ENCODE data around the gene OR6B2.

OR6B2 gene

DNA sequence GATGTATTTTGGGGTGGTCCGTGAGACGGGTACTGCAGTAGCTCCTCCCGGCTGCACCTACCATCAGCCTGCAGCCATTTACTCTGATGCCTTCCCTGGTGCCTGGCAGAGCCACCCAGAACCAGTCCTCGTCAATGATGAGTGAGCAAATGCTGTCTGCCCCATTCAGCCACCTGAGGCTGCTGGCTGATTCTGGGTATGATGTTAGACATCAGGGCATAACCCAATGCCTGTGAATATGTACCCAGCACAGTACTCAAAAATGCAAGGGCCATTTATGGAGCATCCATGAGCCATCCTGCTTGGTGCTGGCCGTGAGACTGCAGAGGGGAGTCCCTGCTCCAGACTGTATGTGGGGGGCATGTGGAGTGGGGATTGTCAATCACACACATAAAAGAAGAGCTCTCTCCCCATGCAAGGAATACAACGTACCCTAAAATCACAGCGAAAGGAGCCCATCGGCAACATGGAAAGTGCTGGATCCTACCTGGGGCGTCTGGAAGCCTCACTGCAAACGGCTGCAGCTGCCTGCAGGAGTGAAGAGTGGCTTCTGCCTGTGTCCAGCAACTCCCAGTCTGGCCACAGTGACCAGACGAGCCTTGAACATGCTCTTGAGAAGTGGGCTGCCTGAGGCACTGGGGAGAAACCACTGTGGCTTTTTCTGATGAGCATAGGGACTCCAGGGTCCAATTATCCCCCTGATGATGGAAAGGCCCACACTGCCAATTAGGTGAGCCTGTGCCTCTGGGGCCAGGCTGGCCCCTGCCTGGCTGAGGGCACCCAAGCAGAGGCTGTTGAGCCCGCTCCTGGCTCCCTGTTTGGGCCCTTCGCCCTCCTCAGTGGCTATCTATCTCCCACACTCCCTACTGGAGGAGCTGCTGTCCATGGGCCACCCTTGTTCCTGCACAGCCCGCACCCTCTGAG, 2.4 kb upstream of the OR6B2 start:
- CTCF ChIA-PET, result no interaction called here
- TF ChIP-seq NFRKB (IDR thresholded peaks at IDR 0.05) (no peak), L3MBTL2 (conservative IDR thresholded peaks at IDR 0.05) (no peak), FOXM1 (IDR thresholded peaks at IDR 0.05; ENCODE audit: borderline replicate concordance) (no peak), ELF4 (IDR thresholded peaks at IDR 0.05) (no peak), SP1 (IDR thresholded peaks at IDR 0.05) (no peak), BHLHE40 (IDR thresholded peaks at IDR 0.05; ENCODE audit: borderline replicate concordance) (no peak), CTBP1 (IDR thresholded peaks at IDR 0.05; ENCODE audit: borderline replicate concordance) (no peak), LEF1 (IDR thresholded peaks at IDR 0.05; ENCODE audit: borderline replicate concordance) (no peak), ZNF384 (IDR thresholded peaks at IDR 0.05) (no peak), ARNT (IDR thresholded peaks at IDR 0.05) (no peak), HDGF (IDR thresholded peaks at IDR 0.05; ENCODE audit: borderline replicate concordance) (no peak), FOXK2 (IDR thresholded peaks at IDR 0.05) (no peak), FOXA1 (IDR thresholded peaks at IDR 0.05) (no peak)
- TF ChIP-seq, protein P1, sequence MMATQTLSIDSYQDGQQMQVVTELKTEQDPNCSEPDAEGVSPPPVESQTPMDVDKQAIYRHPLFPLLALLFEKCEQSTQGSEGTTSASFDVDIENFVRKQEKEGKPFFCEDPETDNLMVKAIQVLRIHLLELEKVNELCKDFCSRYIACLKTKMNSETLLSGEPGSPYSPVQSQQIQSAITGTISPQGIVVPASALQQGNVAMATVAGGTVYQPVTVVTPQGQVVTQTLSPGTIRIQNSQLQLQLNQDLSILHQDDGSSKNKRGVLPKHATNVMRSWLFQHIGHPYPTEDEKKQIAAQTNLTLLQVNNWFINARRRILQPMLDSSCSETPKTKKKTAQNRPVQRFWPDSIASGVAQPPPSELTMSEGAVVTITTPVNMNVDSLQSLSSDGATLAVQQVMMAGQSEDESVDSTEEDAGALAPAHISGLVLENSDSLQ (IDR thresholded peaks at IDR 0.05), result no peak

DNA sequence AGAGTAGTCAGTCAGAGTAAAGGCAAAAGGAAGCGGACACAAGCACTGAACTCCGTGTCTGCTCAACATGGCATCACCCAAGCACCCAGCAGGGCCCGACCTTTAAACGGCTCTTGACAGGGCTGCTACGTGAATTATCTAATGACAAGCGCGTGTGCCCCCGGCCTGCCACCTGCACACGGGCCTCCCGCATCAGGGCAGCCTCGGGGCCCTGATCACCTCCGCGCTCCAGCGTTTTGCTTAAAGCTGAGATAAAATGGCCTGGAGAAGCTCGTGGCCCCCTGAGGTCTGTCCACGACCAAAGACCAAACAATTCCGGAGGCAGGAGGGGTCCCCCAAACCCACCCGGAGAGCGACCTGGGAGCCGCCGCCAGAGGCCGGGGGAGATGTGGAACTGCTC, 5.5 kb downstream of the OR6B2 start:
- TF ChIP-seq FOXM1 (IDR thresholded peaks at IDR 0.05; ENCODE audit: borderline replicate concordance) (no peak), CTBP1 (IDR thresholded peaks at IDR 0.05; ENCODE audit: borderline replicate concordance) (no peak), ZNF384 (IDR thresholded peaks at IDR 0.05) (no peak)
- POLR2A ChIA-PET, result interaction anchor here (0.9 to 1.4 kb wide), 5 partner anchors 9 to 40 kb away, joined by 3 to 4 read pairs (median 3); no protein-coding TSS in a partner anchor
- peak; percentile 28 for DNase-seq (ENCODE audit: extremely low spot score)
- CTCF ChIA-PET, result interaction anchor here (1.1 kb wide), 1 partner anchor 37 kb away, joined by 3 read pairs; no protein-coding TSS in a partner anchor

More for the DNA sequence above, 2.4 kb upstream of the OR6B2 start:
- POLR2A ChIA-PET, result no interaction called here
- no peak for DNase-seq (ENCODE audit: extremely low spot score)

DNA sequence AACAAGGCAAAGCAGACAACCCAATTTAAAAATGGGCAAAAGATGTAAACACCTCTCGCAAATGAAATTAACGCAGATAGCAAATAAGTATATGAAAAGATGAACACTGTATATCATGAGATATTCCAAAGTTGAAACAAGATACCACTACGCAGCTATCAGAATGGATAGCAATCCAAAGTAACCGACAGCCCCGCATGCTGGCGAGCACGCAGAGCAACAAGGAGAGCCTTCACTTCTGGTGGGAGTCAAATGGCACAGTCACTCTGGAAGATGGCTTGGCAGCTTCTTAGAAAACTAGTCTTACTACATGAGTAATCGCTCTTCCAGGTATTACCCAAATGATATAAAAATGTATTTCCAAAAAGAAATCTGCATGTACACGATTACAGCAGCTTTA, 6.4 kb downstream of the OR6B2 start:
- TF ChIP-seq TARDBP (IDR thresholded peaks at IDR 0.05), result no peak
- no peak for TF ChIP-seq BHLHE40 (IDR thresholded peaks at IDR 0.05; ENCODE audit: borderline replicate concordance)
- TF ChIP-seq NFRKB (IDR thresholded peaks at IDR 0.05), result no peak
- TF ChIP-seq L3MBTL2 (conservative IDR thresholded peaks at IDR 0.05), result no peak
- TF ChIP-seq FOXM1 (IDR thresholded peaks at IDR 0.05; ENCODE audit: borderline replicate concordance), result no peak
- no peak for TF ChIP-seq SP1 (IDR thresholded peaks at IDR 0.05)
- no peak for TF ChIP-seq CTBP1 (IDR thresholded peaks at IDR 0.05; ENCODE audit: borderline replicate concordance)
- no peak for TF ChIP-seq ELF4 (IDR thresholded peaks at IDR 0.05)
- TF ChIP-seq, protein P1 (IDR thresholded peaks at IDR 0.05), result no peak
- no peak for TF ChIP-seq ZNF384 (IDR thresholded peaks at IDR 0.05)
- CTCF ChIA-PET, result no interaction called here
- DNase-seq (ENCODE audit: extremely low spot score), result peak; percentile 34
- POLR2A ChIA-PET, result no interaction called here

DNA sequence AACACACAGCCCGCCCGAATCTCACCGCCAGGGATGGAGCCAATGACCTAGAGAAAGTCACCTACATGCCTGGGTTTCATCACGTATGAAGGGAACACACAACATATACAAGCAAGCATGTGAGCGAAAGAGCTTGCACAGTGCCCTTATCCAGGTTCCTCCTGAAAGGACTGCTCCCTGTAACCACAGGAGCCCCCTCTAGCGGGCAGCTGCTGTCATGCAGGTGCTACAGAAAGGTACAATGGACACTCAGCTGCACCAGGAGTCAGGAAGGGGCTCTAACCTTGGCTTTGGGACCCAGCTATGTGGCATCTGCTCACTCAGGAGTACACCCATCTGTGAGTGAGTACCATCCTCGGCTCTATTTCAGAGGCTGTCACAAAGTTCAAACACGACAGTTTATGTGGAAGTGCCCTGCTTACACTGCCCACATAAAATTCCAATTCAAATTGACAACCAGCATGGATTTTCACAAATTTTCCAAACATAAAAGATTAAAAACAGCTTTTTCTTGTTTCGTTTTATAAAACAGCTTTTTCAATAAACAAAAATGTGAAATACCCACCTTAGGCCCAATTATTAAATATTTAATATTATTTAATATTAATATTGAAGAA, 8.6 kb downstream of the OR6B2 start:
- ChIA-PET POLR2A (no interaction called here), CTCF (interaction anchor here (0.6 to 1.0 kb wide), 4 partner anchors 9 to 21 kb away, joined by 3 to 5 read pairs (median 4); partner anchors contain the start of gene OR6B2)
- TF ChIP-seq FOXK2 (IDR thresholded peaks at IDR 0.05), result no peak
- TF ChIP-seq SUZ12 (IDR thresholded peaks at IDR 0.05), result no peak
- TF ChIP-seq L3MBTL2 (conservative IDR thresholded peaks at IDR 0.05), result no peak
- TF ChIP-seq LEF1 (IDR thresholded peaks at IDR 0.05; ENCODE audit: borderline replicate concordance), result no peak
- TF ChIP-seq FOXM1 (IDR thresholded peaks at IDR 0.05; ENCODE audit: borderline replicate concordance), result no peak
- no peak for TF ChIP-seq SP1 (IDR thresholded peaks at IDR 0.05)
- TF ChIP-seq TARDBP (IDR thresholded peaks at IDR 0.05), result no peak
- TF ChIP-seq ARNT (IDR thresholded peaks at IDR 0.05), result no peak
- TF ChIP-seq FOXA1 (IDR thresholded peaks at IDR 0.05), result no peak
- TF ChIP-seq, protein P1 (IDR thresholded peaks at IDR 0.05), result no peak
- DNase-seq (ENCODE audit: extremely low spot score), result peak; percentile 71

DNA sequence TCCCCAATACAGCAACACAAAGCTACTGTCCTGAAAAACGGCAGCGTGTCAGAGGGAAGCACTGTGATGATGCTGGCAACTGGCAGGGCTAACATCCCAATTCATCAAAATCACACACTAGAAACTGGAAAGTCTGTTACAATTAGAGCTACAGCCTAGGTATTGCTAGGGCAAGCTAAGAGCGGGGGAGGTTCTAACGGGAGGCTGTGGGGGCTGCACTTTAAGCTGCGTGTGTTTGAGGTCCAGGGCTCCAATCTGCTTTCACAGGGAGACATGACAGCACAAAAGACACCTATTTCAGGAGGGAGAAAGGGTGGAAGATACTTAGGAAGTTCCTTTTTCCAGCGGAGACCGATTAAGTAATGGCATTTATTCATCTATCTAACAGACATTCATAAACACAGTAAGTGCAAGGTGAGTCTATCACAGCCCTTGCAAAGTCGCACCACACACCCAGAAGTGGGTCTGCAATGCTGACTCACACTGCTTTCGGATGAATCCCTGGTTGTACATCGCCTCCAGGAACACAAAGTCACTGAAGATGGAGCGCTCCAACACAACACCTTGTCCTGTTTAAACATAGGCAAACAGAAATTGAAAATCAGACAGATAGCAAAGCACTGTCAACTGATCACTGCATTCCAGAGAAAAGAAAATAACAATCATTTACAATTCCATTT, 12.0 kb downstream of the OR6B2 start:
- no peak for DNase-seq (ENCODE audit: extremely low spot score)
- CTCF ChIA-PET, result no interaction called here
- TF ChIP-seq FOXM1 (IDR thresholded peaks at IDR 0.05; ENCODE audit: borderline replicate concordance), result no peak
- no peak for TF ChIP-seq FOXA1 (IDR thresholded peaks at IDR 0.05)
- TF ChIP-seq ELF4 (IDR thresholded peaks at IDR 0.05), result no peak
- TF ChIP-seq FOXK2 (IDR thresholded peaks at IDR 0.05), result no peak
- TF ChIP-seq L3MBTL2 (conservative IDR thresholded peaks at IDR 0.05), result no peak
- TF ChIP-seq NFRKB (IDR thresholded peaks at IDR 0.05), result no peak
- TF ChIP-seq CTBP1 (IDR thresholded peaks at IDR 0.05; ENCODE audit: borderline replicate concordance), result no peak
- TF ChIP-seq LEF1 (IDR thresholded peaks at IDR 0.05; ENCODE audit: borderline replicate concordance), result no peak
- TF ChIP-seq BHLHE40 (IDR thresholded peaks at IDR 0.05; ENCODE audit: borderline replicate concordance), result no peak
- no peak for TF ChIP-seq HDGF (IDR thresholded peaks at IDR 0.05; ENCODE audit: borderline replicate concordance)
- TF ChIP-seq, protein P1 (IDR thresholded peaks at IDR 0.05), result no peak
- no peak for TF ChIP-seq SP1 (IDR thresholded peaks at IDR 0.05)
- no peak for TF ChIP-seq SUZ12 (IDR thresholded peaks at IDR 0.05)
- no peak for TF ChIP-seq ARNT (IDR thresholded peaks at IDR 0.05)
- no peak for TF ChIP-seq ZNF384 (IDR thresholded peaks at IDR 0.05)
- POLR2A ChIA-PET, result no interaction called here

Measured in HEK293T (cell line).